ENCODE data around the gene CCT6A. TPM values are rescaled to one million over a fixed set of nuclear protein-coding genes. Genes with fewer than 3 reads are reported as not detected.
"Not testable (repeated sequence)": the region's sequence is repeated elsewhere in the genome, so short reads cannot be mapped to it uniquely, and the experiment has no call there.

CCT6A gene
- polyA plus RNA-seq, 1 donor from 2014 or later = 275 TPM

DNA sequence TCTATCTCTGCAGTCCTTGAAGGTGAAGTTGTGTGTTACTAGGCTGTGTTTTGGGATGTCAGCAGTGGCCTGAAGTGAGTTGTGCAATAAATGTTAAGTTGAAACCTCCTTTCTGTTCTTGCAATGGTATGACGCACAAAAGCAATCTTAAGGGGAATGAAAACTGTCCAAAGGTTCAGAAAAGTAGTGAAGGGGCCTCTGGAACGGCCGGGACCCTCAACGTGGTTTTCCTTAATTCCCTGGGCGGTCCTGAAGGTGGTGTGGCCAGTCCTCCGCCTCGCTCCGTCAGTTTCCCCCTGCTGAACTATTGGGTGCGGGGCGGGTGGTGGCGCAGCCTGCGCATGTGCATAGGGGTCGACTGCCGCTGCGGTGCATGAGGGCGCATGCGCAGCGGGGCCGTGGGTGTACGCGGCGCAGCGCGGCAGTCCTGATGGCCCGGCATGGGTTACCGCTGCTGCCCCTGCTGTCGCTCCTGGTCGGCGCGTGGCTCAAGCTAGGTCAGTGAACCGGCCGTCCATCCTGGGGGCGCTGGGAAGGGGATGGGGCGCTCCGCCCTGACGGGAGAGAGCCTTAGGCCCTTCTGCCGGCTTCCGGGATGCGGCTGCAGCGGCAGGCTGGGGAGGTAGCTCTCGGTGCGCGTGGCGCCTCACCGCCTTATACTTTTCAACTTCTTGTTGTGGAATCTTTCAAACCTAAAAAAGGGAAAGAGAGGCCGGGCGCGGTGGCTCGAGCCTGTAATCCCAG lies 12.5 kb downstream of the CCT6A start, which contains the start of gene SUMF2:
TSS of gene SUMF2 (plus strand) at position 405 of the 744 bp plus-strand sequence. CDS start at position 431, 26 bp downstream.
- H4K20me1 ChIP-seq (ENCODE audit: insufficient read depth) = no peaks in the 10 kb centered on the region
- no peaks in the 10 kb centered on the region for H3K9me2 ChIP-seq (ENCODE audit: insufficient read depth, low read length)
- H3K79me2 ChIP-seq (replicated peaks; ENCODE audit: insufficient read depth, low read length) = peaks cover 3% of the 10 kb centered on the region
- H3K27ac ChIP-seq (ENCODE audit: low read length) = peak within 1 kb of the TSS; percentile 67
- H3K36me3 ChIP-seq (ENCODE audit: insufficient read depth, low read length) = peaks cover 3% of the 10 kb centered on the region
- H3K9me3 ChIP-seq (ENCODE audit: low read length) = no peaks in the 10 kb centered on the region
- peaks cover 4% of the 10 kb centered on the region for H3F3A ChIP-seq (ENCODE audit: insufficient read depth, low read length, poor library complexity, severe bottlenecking)
- H3K27me3 ChIP-seq (ENCODE audit: insufficient read depth, low read depth, low read length) = no peaks in the 10 kb centered on the region
- H3K4me2 ChIP-seq (ENCODE audit: low read length) = peak within 1 kb of the TSS; percentile 93
- H2AFZ ChIP-seq (ENCODE audit: low read depth, low read length) = peak within 1 kb of the TSS; percentile 56
- TF ChIP-seq EP300 (conservative IDR thresholded peaks at IDR 0.05; ENCODE audit: poor library complexity, severe bottlenecking) = no peak
- no peak for TF ChIP-seq SMC3 (conservative IDR thresholded peaks at IDR 0.05; ENCODE audit: poor library complexity)
- TF ChIP-seq POLR2AphosphoS5 (IDR thresholded peaks at IDR 0.05) = peak; percentile 89
- no peak for TF ChIP-seq EZH2 (IDR thresholded peaks at IDR 0.05; ENCODE audit: borderline replicate concordance, insufficient read depth, low read length, poor library complexity, severe bottlenecking)
- TF ChIP-seq TAF1 (IDR thresholded peaks at IDR 0.05; ENCODE audit: low read depth) = peak; percentile 5
- TF ChIP-seq, protein P1, sequence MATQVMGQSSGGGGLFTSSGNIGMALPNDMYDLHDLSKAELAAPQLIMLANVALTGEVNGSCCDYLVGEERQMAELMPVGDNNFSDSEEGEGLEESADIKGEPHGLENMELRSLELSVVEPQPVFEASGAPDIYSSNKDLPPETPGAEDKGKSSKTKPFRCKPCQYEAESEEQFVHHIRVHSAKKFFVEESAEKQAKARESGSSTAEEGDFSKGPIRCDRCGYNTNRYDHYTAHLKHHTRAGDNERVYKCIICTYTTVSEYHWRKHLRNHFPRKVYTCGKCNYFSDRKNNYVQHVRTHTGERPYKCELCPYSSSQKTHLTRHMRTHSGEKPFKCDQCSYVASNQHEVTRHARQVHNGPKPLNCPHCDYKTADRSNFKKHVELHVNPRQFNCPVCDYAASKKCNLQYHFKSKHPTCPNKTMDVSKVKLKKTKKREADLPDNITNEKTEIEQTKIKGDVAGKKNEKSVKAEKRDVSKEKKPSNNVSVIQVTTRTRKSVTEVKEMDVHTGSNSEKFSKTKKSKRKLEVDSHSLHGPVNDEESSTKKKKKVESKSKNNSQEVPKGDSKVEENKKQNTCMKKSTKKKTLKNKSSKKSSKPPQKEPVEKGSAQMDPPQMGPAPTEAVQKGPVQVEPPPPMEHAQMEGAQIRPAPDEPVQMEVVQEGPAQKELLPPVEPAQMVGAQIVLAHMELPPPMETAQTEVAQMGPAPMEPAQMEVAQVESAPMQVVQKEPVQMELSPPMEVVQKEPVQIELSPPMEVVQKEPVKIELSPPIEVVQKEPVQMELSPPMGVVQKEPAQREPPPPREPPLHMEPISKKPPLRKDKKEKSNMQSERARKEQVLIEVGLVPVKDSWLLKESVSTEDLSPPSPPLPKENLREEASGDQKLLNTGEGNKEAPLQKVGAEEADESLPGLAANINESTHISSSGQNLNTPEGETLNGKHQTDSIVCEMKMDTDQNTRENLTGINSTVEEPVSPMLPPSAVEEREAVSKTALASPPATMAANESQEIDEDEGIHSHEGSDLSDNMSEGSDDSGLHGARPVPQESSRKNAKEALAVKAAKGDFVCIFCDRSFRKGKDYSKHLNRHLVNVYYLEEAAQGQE (IDR thresholded peaks at IDR 0.05; ENCODE audit: borderline replicate concordance) = peak; percentile 18
- TF ChIP-seq MXI1 (conservative IDR thresholded peaks at IDR 0.05; ENCODE audit: poor library complexity, severe bottlenecking) = peak; percentile 98
- no peak for TF ChIP-seq RAD21 (conservative IDR thresholded peaks at IDR 0.05)
- TF ChIP-seq, protein P2, sequence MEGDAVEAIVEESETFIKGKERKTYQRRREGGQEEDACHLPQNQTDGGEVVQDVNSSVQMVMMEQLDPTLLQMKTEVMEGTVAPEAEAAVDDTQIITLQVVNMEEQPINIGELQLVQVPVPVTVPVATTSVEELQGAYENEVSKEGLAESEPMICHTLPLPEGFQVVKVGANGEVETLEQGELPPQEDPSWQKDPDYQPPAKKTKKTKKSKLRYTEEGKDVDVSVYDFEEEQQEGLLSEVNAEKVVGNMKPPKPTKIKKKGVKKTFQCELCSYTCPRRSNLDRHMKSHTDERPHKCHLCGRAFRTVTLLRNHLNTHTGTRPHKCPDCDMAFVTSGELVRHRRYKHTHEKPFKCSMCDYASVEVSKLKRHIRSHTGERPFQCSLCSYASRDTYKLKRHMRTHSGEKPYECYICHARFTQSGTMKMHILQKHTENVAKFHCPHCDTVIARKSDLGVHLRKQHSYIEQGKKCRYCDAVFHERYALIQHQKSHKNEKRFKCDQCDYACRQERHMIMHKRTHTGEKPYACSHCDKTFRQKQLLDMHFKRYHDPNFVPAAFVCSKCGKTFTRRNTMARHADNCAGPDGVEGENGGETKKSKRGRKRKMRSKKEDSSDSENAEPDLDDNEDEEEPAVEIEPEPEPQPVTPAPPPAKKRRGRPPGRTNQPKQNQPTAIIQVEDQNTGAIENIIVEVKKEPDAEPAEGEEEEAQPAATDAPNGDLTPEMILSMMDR (IDR thresholded peaks at IDR 0.05; ENCODE audit: poor library complexity, severe bottlenecking) = peak; percentile 50
- peak within 1 kb of the TSS; percentile 94 for H3K4me3 ChIP-seq (ENCODE audit: low read length)
- peak within 1 kb of the TSS; percentile 72 for H3K9ac ChIP-seq (ENCODE audit: low read length)

DNA sequence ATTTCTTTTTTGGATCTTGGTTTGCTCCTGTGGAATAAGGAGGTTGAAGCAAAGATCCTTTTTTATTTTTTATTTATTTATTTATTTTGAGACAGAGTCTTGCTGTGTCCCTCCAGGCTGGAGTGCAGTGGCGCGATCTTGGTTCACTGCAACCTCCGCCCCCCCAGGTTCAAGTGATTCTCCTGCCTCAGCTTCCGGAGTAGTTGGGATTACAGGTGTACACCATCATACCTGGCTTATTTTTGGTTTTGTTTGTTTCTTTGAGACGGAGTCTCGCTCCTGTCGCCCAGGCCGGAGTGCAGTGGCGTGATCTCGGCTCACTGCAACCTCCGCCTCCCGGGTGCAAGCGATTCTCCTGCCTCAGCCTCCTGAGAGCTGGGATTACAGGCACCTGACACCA lies 14.8 kb downstream of the CCT6A start:
- H3K9me3 ChIP-seq (ENCODE audit: low read length); H3K9ac ChIP-seq (ENCODE audit: low read length); H3K9me2 ChIP-seq (ENCODE audit: insufficient read depth, low read length); H3K4me2 ChIP-seq (ENCODE audit: low read length); H4K20me1 ChIP-seq (ENCODE audit: insufficient read depth); H3K79me2 ChIP-seq (replicated peaks; ENCODE audit: insufficient read depth, low read length); H3K27ac ChIP-seq (ENCODE audit: low read length); H3F3A ChIP-seq (ENCODE audit: insufficient read depth, low read length, poor library complexity, severe bottlenecking); H2AFZ ChIP-seq (ENCODE audit: low read depth, low read length); H3K4me3 ChIP-seq (ENCODE audit: low read length); H3K36me3 ChIP-seq (ENCODE audit: insufficient read depth, low read length); H3K27me3 ChIP-seq (ENCODE audit: insufficient read depth, low read depth, low read length): not testable (repeated sequence)

Data from neural cell (in vitro differentiated cells).